ENCODE data around the gene CAP1.
"Not testable (repeated sequence)": the region's sequence is repeated elsewhere in the genome, so short reads cannot be mapped to it uniquely, and the experiment has no call there.

Gene CAP1

DNA sequence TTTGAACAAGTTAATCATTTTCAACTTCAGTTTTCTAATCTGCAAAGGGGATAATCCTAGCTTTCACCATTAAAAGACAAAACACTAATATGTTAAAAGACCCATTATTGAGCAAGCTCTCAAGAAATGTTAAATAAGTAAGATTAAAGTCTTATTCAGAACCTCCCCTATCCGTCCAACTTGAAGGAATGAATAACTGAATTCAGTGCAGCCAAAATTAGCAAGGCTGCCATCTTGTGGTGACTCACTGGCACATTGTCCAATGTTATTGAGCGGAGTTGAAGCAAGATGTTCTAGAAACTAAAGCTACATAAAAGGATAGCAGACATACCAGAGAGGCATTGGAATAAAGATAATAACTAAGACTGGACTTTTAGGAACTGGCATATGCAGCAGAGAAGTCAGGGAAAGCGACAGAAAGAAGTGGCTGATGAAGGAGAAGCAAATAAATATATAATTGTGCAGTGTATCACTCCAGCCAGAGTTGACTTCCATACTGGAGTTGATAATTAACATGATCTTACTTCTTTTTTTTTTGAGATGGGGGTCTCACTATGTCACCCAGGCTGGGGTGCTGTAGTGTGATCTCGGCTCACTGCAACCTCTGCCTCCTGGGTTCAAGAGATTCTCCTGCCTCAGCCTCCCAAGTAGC lies 8.2 kb upstream of the CAP1 start:
- peak; percentile 61 to 70 for DNase-seq

DNA sequence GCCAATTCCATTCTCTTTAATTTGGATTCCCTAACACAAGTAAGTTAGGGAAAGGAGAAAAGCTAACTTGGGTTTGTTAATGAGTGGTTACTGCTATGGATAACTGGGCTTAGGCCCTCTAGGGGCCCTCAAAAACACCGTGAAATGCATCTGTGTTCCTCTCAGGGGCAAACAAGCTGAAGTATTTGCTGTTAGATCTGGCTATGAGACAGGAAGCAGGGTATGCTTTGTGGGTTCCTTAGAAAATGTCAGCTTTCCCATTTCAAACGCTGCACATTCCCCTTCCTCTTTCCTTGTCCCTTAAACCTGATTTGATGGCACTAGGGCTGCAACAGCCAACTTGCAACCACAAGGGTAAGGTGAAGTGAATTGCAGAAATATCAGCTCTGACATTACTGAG lies 5.7 kb upstream of the CAP1 start:
- DNase-seq = peak in 1 of 2 donors; percentile 27

DNA sequence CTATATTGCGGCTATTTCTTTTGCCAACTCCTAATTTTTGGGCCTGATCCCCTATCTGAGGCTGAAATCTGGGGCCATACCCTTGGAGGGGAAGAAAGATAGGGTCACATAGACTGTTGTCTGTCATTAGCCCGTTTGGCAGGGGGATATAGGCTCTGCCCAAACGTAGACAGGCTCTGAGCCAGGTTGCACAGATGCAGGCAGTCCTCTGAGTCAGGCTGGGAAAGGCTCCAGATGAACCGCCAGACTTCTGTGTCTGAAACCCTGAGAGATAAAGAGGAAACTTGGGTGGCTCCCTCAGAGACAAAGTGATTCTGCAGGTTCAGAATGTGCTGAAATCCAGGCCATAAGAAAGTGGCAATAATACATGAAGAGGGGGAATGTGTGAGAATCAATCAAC lies 4.0 kb upstream of the CAP1 start:
- no peak for DNase-seq

DNA sequence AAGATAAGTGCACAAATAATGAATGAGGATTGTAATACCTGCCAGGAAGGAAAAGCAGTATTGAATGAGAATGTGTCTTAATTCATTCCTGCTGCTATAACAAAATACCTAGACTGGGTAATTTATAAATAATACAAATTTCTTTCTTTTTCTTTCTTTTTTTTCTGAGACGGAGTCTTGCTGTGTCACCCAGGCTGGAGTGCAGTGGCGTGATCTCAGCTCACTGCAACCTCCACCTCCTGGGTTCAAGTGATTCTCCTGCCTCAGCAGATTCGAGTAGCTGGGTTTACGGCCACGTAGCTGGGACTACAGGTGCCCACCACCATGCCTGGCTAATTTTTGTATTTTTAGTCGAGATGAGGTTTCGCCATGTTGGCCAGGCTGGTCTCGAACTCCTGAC lies 3.3 kb upstream of the CAP1 start:
- DNase-seq = not testable (repeated sequence)

DNA sequence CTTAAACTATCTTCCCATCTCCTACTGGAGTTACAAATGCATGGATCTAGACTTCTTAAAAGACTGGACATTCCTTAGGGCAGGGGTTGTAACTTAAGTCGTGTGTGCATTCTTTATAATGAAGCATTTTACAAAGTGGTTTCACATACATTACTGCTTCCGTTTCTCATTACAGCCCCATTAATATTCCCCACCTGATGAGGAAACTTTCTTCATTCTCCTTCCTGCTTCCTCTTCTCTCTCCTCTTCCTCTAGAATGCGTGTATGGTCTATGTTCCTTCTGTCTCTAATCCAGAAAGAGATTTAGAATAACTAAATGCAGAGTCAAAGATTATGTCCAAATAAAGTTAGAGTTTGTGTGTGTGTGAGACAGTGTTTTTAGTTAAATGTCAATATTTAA lies 1.8 kb upstream of the CAP1 start:
- DNase-seq = no peak

DNA sequence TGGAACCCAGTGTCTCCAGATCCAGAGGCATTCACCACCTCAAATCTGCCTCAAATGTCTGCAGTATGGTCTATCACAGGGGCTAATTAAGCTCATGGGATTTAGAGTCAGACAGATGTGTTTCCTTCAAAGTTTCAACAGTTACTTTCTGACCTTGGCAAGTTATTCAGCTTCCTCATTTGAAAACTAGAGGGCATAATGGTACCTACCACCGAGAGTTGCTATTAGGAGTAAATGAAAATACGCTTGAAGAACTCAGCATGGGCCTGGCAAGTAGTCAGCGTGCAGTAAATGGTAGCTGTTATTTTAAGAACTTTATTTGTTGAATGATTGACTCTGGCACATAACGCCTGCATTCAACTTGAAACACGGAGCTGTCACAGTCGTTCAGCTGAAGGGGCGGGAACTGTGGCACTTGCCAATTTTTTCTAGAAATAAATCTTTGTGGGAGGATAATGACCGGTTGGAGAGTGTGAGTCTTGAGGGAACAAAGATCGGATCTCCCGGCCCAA lies 1.2 kb upstream of the CAP1 start:
- peak in 1 of 2 donors; percentile 54 for DNase-seq

DNA sequence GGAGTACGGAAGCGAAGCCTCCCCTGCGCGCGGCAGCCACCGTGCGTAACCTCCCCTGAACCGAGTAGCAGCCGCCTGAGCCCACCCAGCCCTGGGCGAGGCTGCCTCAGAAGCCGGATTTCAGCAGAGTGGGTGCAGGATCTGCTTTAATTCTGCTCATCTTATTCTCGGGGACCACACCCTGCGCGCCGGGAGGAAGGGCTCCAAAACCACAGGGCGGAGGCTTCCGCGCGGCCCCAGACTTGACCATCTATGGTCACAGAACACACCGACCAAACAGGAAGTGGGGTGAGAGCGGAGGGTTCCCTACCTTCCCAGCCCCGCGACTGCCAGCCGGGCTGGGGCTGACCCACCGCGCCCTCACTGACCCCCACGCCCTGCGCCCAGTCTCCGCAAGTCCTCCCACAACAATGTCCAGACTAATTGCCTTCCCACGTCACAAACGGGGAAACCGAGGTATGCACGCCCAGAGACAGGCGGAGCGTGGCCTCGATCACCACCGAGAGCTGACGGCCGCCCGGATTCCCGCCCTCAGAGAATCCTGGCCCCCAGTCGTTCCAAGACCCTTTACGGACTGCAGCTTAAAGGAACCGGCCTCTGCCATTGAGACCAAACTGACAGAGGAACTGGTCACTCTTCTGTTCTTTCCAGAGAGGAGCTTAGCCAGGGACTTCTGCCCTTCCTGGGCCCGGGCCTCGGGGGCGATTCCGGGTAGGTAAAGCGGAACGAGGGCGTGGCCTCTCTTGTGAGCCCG lies 595 bp upstream of the CAP1 start:
- DNase-seq = peak; percentile 80 to 85

DNA sequence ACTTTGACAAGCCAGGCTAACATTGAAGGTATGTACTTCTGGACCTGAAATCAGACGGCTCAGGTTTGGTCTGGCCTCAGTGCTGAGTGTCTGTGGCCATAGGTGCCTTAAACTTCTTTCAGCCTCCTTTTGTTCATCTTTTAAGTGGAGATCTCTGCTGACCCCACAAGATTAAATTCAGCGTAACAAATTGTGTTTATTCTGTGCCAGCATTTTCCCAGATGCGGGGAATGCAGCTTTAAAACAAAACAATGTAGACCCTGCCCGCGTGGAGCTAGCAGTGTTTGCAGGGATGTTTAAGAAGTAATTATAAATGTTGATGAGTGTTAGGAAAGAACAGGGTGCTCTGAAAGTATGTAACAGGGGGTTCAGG lies 923 bp downstream of the CAP1 start:
- no peak for DNase-seq

DNA sequence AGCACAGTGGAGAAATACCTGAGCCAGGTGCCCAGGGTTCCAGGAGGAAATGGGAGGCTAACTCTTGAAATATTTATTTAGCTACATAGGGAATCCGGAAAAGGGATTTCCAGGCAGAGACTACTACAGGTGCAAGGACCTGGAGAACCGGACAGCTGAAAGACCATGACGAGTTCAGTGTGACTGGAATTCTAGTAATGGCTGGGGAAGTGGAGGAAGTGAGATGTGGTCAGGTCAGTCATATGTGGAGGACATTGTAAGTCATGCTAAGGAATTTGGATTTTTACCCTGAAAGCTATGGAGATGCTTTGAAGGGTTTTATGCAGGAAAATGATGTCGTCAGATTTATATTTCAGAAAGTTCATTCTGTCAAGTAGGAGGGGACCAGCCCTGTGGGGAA lies 1.8 kb downstream of the CAP1 start:
- DNase-seq = no peak

DNA sequence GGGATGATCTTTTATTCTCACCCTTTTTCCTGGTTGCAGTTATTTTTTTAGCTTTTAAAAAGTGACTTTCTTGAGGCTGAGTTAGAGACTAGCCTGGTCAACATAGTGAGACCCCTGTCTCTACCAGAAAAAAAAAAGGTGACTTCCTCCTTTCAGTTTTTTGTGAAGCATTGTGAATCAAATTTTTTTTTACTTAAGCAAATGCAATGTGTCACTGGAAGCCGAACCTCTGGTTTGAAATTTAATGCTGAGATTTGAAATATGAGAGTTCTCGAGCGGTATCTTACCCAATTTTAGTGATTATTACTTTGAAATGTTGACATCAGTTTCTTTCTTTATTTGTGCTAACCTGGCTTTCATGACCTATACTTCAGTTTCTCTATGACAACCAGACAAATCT lies 3.6 kb downstream of the CAP1 start:
- DNase-seq = no peak

DNA sequence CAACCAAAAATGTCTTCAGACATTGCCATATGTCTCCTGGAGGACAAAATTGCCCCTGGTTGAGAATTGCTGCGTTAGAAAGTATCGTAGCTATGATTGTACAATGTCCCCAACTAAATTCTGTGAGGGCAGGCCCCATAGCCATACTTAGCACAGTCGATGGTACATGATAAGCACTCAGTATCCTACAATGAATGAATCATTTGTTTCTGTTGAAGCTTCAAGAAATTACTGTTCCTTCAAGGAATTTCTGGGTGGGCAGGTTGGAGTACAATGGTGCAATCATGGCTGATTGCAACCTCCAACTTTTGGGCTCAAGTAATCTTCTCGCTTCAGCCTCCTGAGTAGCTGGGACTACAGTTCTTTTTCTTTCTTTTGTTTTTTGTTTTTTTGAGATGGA lies 4.7 kb downstream of the CAP1 start:
- DNase-seq = no peak

DNA sequence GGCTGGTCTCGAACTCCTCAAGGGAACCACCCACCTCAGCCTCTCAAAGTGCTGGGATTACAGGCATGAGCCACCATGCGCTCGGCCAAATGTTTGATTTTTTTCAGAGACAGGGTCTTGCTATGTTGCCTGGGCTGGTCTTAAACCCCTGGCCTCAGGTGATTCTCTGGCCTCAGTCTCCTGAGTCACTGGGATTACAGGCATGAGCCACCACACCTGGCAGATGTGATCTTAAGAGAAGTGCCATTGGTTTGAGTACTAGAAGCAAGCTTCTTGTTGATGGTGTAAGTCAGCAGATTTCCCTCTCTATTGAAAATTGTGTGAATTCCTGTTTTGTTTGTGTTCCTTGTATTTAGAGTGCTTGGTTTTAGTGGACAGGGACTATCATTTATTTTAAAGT lies 5.2 kb downstream of the CAP1 start:
- DNase-seq = no peak

DNA sequence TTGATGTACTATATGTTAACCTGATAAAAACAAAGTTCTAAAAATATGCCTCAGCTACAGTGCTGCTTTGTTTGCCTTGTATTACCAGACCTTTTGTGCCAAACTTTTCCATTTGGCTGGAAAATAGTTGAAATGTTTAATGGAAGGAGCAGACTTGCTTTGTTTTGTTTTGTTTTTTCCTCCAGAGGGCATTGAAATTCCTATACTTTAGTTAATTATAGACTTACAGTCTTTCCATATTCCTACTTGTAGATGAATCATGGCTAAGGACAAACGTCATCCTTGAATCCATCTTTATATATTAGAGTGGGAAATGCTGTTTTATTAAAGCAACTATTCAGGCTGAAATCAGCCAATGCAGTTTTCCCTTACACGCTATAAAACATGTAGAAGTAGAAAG lies 6.7 kb downstream of the CAP1 start:
- DNase-seq = no peak

DNA sequence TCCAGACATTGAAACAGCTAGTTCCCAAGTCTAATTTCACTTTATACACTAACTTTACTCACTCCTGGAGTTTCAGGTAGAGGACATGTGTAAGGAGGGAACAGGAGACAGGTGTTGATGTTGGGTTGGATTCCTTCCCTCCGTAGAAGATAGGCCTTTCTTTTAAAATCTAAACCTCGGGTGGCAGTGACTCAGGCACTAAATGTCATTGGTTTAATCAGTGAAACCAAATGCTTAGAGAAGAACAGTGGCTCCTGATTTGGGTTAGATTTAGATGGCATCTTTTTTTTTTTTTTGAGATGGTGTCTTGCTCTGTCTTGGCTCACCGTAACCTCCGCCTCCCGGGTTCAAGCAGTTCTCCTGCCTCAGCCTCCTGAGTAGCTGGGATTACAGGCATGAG lies 7.2 kb downstream of the CAP1 start:
- DNase-seq = no peak

DNA sequence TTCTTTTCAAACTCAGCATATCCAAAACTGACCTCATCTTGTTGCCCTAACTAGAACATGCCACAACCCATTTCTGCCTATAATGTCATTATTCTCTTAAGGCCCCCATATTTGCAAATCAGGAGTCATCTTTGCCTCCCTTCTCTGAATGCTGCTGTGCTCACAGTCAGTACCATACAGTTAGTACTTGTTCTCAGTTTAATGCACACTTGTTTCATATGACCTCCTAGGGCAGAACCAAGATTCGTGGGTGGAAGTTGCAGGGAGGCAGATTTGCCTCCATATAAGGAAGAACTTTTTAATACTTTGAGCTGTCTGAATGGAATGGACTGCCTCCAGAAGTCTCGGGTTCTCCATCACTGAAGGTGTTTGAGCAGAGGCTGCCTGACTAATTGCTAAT lies 9.2 kb downstream of the CAP1 start:
- DNase-seq = no peak

DNA sequence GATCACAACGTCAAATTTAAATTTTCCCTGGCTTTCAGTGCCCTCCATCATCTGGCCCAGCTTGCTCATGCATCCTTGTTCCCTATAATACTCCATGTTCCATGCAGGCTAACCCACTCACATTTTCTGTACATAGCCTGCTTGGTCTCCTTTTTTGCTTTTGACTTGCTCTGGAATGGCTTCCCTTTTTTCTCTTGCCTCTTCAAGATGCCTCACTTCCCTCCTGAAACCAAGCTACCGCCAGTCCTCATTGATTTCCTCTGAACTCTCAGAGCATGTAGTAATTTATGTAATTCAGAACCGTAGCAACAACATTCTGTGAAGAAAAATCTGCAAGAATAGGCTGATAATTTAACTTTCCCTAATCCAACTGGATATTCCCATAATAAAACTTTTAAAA lies 10.3 kb downstream of the CAP1 start:
- DNase-seq = no peak

DNA sequence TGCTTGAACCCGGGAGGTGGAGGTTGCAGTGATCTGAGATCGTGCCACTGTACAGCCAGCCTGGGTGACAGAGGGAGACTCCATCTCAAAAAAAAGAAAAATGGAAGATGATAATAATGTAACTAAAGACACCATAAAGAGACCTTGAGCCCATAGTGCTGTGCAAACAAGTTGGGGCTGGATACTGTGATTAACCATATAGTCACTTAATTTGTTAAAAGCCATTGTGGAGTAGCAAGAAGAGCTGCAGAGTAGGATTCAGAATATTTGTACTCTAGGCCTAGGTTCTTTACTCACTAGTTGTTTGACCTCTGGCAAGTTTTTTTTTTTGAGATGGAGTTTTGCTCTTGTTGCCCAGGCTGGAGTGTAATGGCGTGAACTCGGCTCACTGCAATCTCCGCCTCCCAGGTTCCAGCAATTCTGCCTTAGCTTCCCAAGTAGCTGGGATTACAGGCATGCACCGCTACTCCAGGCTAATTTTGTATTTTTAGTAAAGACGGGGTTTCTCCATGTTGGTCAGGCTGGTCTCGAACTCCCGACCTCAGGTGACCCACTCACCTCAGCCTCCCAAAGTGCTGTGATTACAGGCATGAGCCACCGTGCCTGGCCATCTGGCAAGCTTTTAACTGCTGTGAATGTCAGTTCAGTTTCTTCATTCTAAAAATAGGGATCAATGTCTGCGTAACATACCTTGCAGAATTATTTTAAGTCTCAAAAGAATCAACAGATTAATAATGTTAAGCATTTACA lies 12.8 kb downstream of the CAP1 start:
- DNase-seq = no peak

DNA sequence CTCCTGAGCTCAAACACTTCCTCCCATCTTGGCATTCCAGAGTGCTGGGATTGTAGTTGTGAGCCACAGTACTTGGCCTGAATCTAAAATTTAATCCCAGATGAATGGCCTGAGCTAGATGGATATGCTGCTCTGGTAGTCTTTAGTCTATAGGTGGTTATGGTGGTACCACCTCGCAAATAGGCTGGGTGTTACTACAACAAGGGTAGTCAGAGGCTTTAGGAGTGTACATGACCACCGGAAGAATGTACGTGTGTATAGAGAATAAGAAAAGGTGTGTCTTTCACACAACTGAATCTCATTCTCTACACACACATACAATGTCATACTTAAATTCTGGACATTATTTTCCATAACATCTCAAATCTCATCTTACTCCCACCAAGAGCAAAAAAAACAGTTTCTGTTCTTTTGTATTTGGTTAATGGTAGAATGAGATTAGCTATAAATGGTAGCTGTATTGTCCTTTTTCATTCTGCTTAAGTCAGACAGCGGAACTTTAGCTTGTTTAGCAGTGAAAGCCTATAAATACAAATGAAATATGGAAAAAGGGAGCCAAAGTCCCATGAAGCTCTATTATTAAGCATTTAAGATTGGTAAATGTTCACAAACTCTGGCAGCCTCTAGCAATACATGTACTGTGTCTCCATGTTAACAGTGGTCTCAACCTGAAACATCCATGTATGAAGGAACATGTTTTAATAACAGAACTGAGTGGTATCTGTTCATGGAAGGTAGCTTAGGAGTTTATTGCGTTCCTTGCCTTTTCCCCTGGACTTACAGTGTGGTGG lies 16.2 kb downstream of the CAP1 start:
- no peak for DNase-seq

DNA sequence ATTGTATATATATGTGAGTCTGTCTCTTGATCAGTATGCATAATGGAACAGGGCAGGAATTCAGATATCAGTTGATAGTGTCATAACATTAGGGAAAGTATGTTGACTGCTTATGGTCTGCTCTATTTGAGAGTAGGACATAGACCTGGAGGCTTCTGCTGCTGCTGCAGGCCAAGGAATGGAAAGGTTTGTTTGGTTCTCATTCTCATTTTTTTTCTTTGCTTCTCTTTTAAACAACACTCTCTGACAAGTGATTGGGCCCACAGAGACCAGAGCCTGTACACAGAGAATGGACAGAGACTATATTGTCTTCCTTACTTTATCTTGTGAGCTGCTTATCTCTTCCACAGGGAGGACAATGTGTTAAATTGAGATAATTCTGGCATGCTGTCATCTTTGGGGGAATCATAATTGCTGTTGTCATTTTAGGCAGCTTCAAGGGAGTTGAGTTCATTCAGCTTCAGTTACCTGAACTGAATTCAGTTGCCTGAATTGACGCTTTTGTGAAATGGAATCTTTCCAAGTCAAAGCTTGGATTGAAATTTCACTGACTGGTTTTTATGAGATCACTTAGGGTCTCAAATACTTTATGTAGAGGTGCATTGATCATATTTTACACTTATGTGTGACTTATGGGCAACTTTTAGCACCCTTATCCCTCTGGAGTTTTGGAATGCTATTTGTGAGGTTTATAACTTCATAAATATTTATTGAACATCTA lies 16.9 kb downstream of the CAP1 start:
- no peak for DNase-seq

DNA sequence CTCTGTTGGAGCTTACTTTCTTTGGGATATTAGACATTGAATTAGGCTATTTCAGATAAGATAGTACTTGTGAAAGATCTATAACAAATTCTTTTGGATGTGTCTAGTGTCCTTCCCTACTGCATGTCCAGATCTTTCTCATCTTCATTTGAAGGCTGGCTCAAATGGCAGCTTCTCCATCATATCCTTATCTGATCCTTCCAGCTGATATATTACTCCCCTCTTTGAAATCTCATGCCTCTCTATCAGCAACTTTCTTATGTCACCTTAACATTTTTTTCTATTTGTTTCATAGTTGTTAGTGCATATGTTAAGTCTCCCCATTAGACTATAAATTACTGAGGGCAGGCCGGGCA lies 17.5 kb downstream of the CAP1 start:
- no peak for DNase-seq

DNA sequence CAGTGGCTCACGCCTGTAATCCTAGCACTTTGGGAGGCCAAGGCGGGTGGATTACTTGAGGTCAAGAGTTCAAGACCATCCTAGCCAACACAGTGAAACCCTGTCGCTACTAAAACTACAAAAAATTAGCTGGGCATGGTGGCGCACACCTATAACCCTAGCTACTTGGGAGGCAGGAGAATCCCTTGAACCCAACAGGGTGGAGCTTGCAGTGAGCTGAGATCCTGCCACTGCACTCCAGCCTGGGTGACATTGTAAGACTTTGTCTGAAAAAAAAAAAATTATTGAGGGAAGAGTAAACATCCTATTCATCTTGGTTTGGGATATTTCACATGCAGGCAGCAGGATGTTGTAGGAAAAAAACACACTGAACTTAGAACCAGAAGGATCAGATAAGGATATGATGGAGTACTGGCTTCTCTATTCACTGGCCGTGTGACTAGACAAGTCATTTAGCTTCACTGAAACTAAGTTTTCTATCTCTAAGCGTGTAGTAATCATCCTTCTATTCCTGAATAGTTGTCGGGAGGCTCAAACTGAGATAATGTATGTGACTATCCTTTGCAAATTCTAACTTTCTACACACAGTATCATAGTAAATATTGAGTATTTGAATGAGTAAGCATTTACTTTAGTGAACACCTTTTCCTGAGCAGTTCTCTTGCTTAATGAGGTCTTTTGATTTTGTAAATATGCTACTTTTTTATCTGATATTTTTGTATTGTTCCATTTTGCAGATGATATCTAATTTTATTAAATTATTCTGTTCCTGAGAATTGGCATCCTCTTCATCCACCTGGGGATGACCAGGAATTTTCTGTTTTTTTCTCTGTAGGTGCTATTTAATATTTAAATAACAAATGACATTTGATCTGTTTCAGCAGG lies 18.2 kb downstream of the CAP1 start:
- DNase-seq = no peak

All from CD4-positive, alpha-beta T cell treated with Interleukin-1 beta for 1 hour (primary cell).